ENCODE results near the gene PGAM1. TPM values are rescaled to one million over a fixed set of nuclear protein-coding genes. Genes with fewer than 3 reads are reported as not detected.

PGAM1 gene
- total and polyA plus RNA-seq, 8 donors: 22.2 to 72.8 (median 46.6) TPM

- FAIRE-seq (no peak), ATAC-seq (no peak), DNase-seq (no peak)
- no peak overlapping the region for H3K27ac ChIP-seq
- no peaks in the 10 kb centered on the region for H3K4me1 ChIP-seq
- H3K4me3 ChIP-seq: no peak overlapping the region
- H3K9me3 ChIP-seq: no peaks in the 10 kb centered on the region
- H3K36me3 ChIP-seq: peaks cover 0 to 7% (median 3%) of the 10 kb centered on the region in 3 donors
- WGBS, 2 donors: 91 to 94% methylated on average over 1 of the region's 1 CpG
- H3K27me3 ChIP-seq: no peaks in the 10 kb centered on the region
- TF ChIP-seq CTCF (IDR thresholded peaks at IDR 0.05): no peak
- intact Hi-C loops (cut with DNase I): no loop called here
Observed at GRCh38 chr10:97482381-97482780, 56.4 kb downstream of the PGAM1 start.

Other genes with a start within 250 kb of the PGAM1 start
- gene SLIT1, start 240.2 kb upstream of the PGAM1 start, total RNA-seq: 1 to 10 TPM in 3 of 6 donors, under 1 TPM in 3; 0.23 to 1.3 (median 0.84) TPM
- gene SLIT1, start 240.2 kb upstream of the PGAM1 start, polyA plus RNA-seq: 1 to 10 TPM in 1 of 2 donors, under 1 TPM in 1; 0.57 to 2.8 TPM
- gene ARHGAP19, start 133.6 kb upstream of the PGAM1 start, total RNA-seq: 1 to 10 TPM; 1.3 to 4.8 (median 2.8) TPM
- gene ARHGAP19, start 133.6 kb upstream of the PGAM1 start, polyA plus RNA-seq: 1 to 10 TPM; 1.1 to 2.3 TPM
- 1 to 10 TPM; 2.6 to 5.2 (median 3.4) TPM for gene FRAT1, start 106.9 kb upstream of the PGAM1 start, total RNA-seq
- 1 to 10 TPM; 1.6 to 1.7 TPM for gene FRAT1, start 106.9 kb upstream of the PGAM1 start, polyA plus RNA-seq
- gene FRAT2, start 91.5 kb upstream of the PGAM1 start, total RNA-seq: 10 to 100 TPM in 2 of 6 donors, 1 to 10 TPM in 4; 8.7 to 15.0 (median 9.9) TPM
- 1 to 10 TPM; 4.3 to 5.5 TPM for gene FRAT2, start 91.5 kb upstream of the PGAM1 start, polyA plus RNA-seq
- gene RRP12, start 24.9 kb upstream of the PGAM1 start, total RNA-seq: 10 to 100 TPM; 22.3 to 40.1 (median 27.1) TPM
- gene RRP12, start 24.9 kb upstream of the PGAM1 start, polyA plus RNA-seq: 10 to 100 TPM; 36.4 to 44.9 TPM
- gene EXOSC1, start 19.8 kb downstream of the PGAM1 start, total RNA-seq: 10 to 100 TPM; 13.0 to 19.4 (median 17.9) TPM
- gene EXOSC1, start 19.8 kb downstream of the PGAM1 start, polyA plus RNA-seq: 10 to 100 TPM; 24.1 to 27.6 TPM
- 10 to 100 TPM; 11.4 to 22.7 (median 15.1) TPM for gene ZDHHC16, start 20.0 kb downstream of the PGAM1 start, total RNA-seq
- gene ZDHHC16, start 20.0 kb downstream of the PGAM1 start, polyA plus RNA-seq: 10 to 100 TPM; 17.6 to 18.8 TPM
- 10 to 100 TPM; 18.0 to 33.3 (median 22.3) TPM for gene MMS19, start 72.2 kb downstream of the PGAM1 start, total RNA-seq
- 10 to 100 TPM; 40.2 to 65.7 TPM for gene MMS19, start 72.2 kb downstream of the PGAM1 start, polyA plus RNA-seq
- gene UBTD1, start 72.7 kb downstream of the PGAM1 start, total RNA-seq: 1 to 10 TPM; 3.9 to 6.8 (median 4.5) TPM
- 1 to 10 TPM; 6.8 to 9.0 TPM for gene UBTD1, start 72.7 kb downstream of the PGAM1 start, polyA plus RNA-seq
- under 1 TPM; 0.12 to 0.56 (median 0.29) TPM for gene ANKRD2, start 146.6 kb downstream of the PGAM1 start, total RNA-seq
- gene ANKRD2, start 146.6 kb downstream of the PGAM1 start, polyA plus RNA-seq: 1 to 10 TPM in 1 of 2 donors, under 1 TPM in 1; 0.61 to 1.6 TPM
- gene HOGA1, start 158.2 kb downstream of the PGAM1 start, total RNA-seq: 10 to 100 TPM in 2 of 6 donors, 1 to 10 TPM in 4; 7.2 to 14.9 (median 8.7) TPM
- 10 to 100 TPM; 15.9 to 20.5 TPM for gene HOGA1, start 158.2 kb downstream of the PGAM1 start, polyA plus RNA-seq
- gene C10orf62, start 163.5 kb downstream of the PGAM1 start, total RNA-seq: 1 to 10 TPM in 2 of 6 donors, under 1 TPM in 4; 0.34 to 1.9 (median 0.61) TPM
- gene C10orf62, start 163.5 kb downstream of the PGAM1 start, polyA plus RNA-seq: under 1 TPM; 0.12 to 0.95 TPM
- 1 to 10 TPM; 3.3 to 6.4 (median 4.5) TPM for gene MORN4, start 207.3 kb downstream of the PGAM1 start, total RNA-seq
- 1 to 10 TPM; 4.8 to 8.9 TPM for gene MORN4, start 207.3 kb downstream of the PGAM1 start, polyA plus RNA-seq
- gene PI4K2A, start 214.5 kb downstream of the PGAM1 start, total RNA-seq: 1 to 10 TPM; 2.2 to 8.9 (median 3.4) TPM
- gene PI4K2A, start 214.5 kb downstream of the PGAM1 start, polyA plus RNA-seq: 1 to 10 TPM; 3.4 to 5.4 TPM

Data from pancreas (tissue), 10 donors.